Measurements from ENCODE around the gene EIF1. TPM values are rescaled to one million over a fixed set of nuclear protein-coding genes. Genes with fewer than 3 reads are reported as not detected.
A peak's percentile ranks its signal among the peaks of the same experiment; 100 is the strongest.

Gene EIF1
- total RNA-seq, 2 donors from 2014 or later = 526 to 573 TPM

DNA sequence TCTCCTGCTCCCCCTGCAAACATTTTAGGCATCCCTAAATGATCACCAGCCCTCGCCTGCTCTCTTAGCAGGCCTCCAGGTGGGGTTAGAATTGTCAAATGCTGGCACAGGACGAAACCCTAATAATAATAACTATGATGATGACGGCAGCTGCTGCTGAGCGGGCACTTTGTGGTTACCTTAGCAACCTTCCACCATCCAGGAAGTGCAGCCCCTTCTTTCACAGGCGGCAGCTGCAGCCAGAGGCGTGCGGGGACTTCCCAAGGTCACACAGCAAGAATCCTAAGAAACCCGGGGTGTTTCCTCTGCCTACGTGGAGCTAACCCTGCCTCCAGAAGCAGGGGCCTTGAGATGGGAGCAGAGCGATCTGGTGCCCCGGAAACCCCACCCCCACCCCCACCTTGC lies 22.4 kb upstream of the EIF1 start:
- peak overlapping the region; percentile 53 for H3K27ac ChIP-seq (ENCODE audit: low read depth, low read length)

DNA sequence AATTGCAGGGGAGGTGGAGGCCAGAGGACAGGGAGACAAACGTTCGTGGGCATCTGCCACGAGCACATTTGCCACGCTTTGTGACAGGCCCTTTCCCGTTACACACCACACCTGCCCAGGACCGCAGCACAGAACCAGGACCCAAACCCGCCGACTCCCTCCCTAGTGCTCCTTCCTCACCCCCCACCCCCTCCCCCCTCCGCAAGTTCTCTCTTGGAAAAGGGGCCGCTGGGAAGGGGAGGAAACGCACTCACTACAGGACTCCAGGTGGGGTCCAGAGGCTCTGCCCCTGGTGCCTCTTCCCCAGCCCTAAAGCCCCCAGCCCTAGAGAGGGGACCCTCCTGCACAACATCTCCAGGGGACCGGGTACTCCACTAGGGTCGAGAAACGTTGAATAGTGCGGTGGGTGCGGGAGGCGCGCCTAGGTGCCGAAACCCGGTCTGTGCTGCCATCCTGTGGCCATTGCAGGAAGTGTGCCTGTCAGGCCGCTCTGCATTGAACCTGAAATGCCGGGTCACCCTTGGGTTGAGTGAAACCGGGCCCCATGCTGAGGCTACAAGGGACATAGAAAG lies 21.9 kb upstream of the EIF1 start:
- H3K27ac ChIP-seq (ENCODE audit: low read depth, low read length) = no peak overlapping the region
- peaks cover 15% of the 10 kb centered on the region for H3K4me1 Mint-ChIP-seq
- H3K9ac ChIP-seq (ENCODE audit: extremely low read depth, low read length, poor library complexity, severe bottlenecking) = no peak overlapping the region
- no peaks in the 10 kb centered on the region for H3K9me3 ChIP-seq (ENCODE audit: control insufficient read depth, low read length)
- peak overlapping the region; percentile 75 for H3K4me3 ChIP-seq (ENCODE audit: low read length)
- H3K27ac Mint-ChIP-seq = peak overlapping the region; percentile 35
- H3K4me1 ChIP-seq (ENCODE audit: control insufficient read depth, insufficient read depth, low read length) = no peaks in the 10 kb centered on the region
- DNase-seq = peak; percentile 98
- H3K27me3 ChIP-seq (ENCODE audit: control insufficient read depth, insufficient read depth, low read length, poor library complexity, severe bottlenecking) = peaks cover 23% of the 10 kb centered on the region
- TF ChIP-seq, protein P1, sequence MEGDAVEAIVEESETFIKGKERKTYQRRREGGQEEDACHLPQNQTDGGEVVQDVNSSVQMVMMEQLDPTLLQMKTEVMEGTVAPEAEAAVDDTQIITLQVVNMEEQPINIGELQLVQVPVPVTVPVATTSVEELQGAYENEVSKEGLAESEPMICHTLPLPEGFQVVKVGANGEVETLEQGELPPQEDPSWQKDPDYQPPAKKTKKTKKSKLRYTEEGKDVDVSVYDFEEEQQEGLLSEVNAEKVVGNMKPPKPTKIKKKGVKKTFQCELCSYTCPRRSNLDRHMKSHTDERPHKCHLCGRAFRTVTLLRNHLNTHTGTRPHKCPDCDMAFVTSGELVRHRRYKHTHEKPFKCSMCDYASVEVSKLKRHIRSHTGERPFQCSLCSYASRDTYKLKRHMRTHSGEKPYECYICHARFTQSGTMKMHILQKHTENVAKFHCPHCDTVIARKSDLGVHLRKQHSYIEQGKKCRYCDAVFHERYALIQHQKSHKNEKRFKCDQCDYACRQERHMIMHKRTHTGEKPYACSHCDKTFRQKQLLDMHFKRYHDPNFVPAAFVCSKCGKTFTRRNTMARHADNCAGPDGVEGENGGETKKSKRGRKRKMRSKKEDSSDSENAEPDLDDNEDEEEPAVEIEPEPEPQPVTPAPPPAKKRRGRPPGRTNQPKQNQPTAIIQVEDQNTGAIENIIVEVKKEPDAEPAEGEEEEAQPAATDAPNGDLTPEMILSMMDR (conservative IDR thresholded peaks at IDR 0.05) = peak; percentile 95
- H3K27me3 Mint-ChIP-seq (ENCODE audit: insufficient read depth) = peaks cover 36% of the 10 kb centered on the region
- WGBS, 2 experiments (ENCODE audit: insufficient coverage in 1 of 2, insufficient read length in 1 of 2) = 3 to 5% methylated on average over 16 to 23 of the region's 23 CpGs
- H3K9me3 Mint-ChIP-seq = no peaks in the 10 kb centered on the region
- peak overlapping the region; percentile 60 for H3K4me3 Mint-ChIP-seq
- H3K36me3 ChIP-seq (ENCODE audit: control insufficient read depth, insufficient read depth, low read length) = no peaks in the 10 kb centered on the region
- no peaks in the 10 kb centered on the region for H3K36me3 Mint-ChIP-seq (ENCODE audit: low read depth)

More for the DNA sequence above, 22.4 kb upstream of the EIF1 start:
- WGBS, 2 experiments (ENCODE audit: insufficient coverage in 1 of 2, insufficient read length in 1 of 2) = 8 to 31% methylated on average over 7 to 11 of the region's 11 CpGs
- no peaks in the 10 kb centered on the region for H3K4me1 ChIP-seq (ENCODE audit: control insufficient read depth, insufficient read depth, low read length)
- H3K27me3 ChIP-seq (ENCODE audit: control insufficient read depth, insufficient read depth, low read length, poor library complexity, severe bottlenecking) = peaks cover 23% of the 10 kb centered on the region
- DNase-seq = no peak
- no peak overlapping the region for H3K9ac ChIP-seq (ENCODE audit: extremely low read depth, low read length, poor library complexity, severe bottlenecking)
- no peak overlapping the region for H3K4me3 ChIP-seq (ENCODE audit: low read length)
- Mint-ChIP-seq H3K4me3 (peak overlapping the region; percentile 60), H3K9me3 (no peaks in the 10 kb centered on the region), H3K36me3 (ENCODE audit: low read depth) (no peaks in the 10 kb centered on the region), H3K4me1 (peaks cover 15% of the 10 kb centered on the region), H3K27ac (peak overlapping the region; percentile 74), H3K27me3 (ENCODE audit: insufficient read depth) (peaks cover 36% of the 10 kb centered on the region)
- H3K36me3 ChIP-seq (ENCODE audit: control insufficient read depth, insufficient read depth, low read length) = no peaks in the 10 kb centered on the region
- H3K9me3 ChIP-seq (ENCODE audit: control insufficient read depth, low read length) = no peaks in the 10 kb centered on the region
- TF ChIP-seq, protein P1 (conservative IDR thresholded peaks at IDR 0.05) = peak; percentile 33

DNA sequence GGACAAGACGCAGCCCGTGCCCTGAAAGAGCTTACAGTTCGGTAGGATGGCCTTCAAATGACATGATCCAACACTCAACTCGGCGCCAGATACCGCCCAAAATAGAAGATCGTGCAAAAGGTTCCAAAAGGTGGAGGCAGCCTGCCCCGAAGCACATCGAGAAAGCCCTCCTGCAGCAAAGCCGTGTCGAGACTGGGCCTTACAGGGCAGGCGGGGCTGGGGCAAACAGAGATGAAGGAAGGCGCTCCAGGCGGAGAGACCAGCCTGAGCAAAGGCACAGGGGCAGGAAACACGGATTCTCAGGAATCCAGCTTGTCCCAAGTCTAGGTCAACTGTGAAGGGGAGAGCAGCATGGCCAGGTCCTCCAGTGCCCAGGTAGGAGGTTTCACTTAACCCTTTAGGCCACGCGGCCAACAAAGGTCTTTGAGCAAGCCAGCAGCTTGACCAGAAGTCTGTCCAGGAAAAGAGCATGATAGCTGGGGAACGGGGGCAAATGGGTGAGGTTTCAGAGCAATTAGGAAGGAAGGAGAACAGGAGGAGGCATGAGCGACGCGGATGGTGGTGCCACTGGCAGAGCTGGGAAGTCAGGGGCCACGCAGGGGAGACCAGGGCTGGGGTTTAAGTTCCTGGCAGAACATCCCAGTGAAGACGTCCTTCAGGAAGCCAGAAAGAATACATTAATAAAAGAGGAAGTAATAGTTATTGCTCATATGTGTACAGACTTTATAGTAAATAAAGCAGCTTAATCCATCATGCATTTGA lies 21.2 kb upstream of the EIF1 start:
- no peaks in the 10 kb centered on the region for H3K9me3 ChIP-seq (ENCODE audit: control insufficient read depth, low read length)
- H3K9ac ChIP-seq (ENCODE audit: extremely low read depth, low read length, poor library complexity, severe bottlenecking) = no peak overlapping the region
- no peak overlapping the region for H3K4me3 ChIP-seq (ENCODE audit: low read length)
- H3K4me1 ChIP-seq (ENCODE audit: control insufficient read depth, insufficient read depth, low read length) = no peaks in the 10 kb centered on the region
- TF ChIP-seq, protein P1 (conservative IDR thresholded peaks at IDR 0.05) = peak; percentile 18
- H3K27me3 Mint-ChIP-seq (ENCODE audit: insufficient read depth) = peaks cover 36% of the 10 kb centered on the region
- H3K27ac ChIP-seq (ENCODE audit: low read depth, low read length) = no peak overlapping the region
- DNase-seq = no peak
- H3K36me3 ChIP-seq (ENCODE audit: control insufficient read depth, insufficient read depth, low read length) = no peaks in the 10 kb centered on the region
- H3K9me3 Mint-ChIP-seq = no peaks in the 10 kb centered on the region
- H3K4me1 Mint-ChIP-seq = peaks cover 15% of the 10 kb centered on the region
- peak overlapping the region; percentile 60 for H3K4me3 Mint-ChIP-seq
- WGBS, 2 experiments (ENCODE audit: insufficient coverage in 1 of 2, insufficient read length in 1 of 2) = 62 to 65% methylated on average over 21 to 23 of the region's 23 CpGs
- H3K36me3 Mint-ChIP-seq (ENCODE audit: low read depth) = no peaks in the 10 kb centered on the region
- H3K27ac Mint-ChIP-seq = peak overlapping the region; percentile 35
- peaks cover 23% of the 10 kb centered on the region for H3K27me3 ChIP-seq (ENCODE audit: control insufficient read depth, insufficient read depth, low read length, poor library complexity, severe bottlenecking)

Data from endodermal cell (in vitro differentiated cells).